ENCODE results near the gene AMPD3.

DNA sequence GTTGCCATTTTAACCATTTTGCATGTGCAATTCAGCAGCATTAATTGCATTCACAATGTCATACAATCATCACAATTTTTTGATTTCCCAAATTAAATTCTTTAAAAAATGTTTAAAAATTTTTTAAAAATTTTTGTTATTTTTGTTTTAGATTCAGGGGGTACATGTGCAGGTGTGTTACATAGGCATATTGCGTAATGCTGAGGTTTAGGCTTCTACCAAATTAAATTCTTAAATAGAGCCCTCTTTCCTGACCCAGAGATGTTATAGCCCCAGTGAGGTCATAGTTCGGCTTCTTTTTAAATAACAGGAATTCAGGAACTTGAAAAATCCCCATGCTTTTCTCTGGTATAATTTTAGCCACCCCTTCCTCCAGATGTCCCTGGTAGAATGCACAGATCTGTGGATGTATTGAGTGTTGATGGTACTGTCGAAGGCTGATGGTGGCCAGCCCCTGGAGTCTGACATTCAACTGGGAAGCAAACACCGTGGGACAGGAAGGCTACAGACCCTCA is 11.3 kb upstream of the AMPD3 start:
- TF ChIP-seq EZH2 (IDR thresholded peaks at IDR 0.05; ENCODE audit: borderline replicate concordance, insufficient read depth, low read depth, low read length, poor library complexity, severe bottlenecking), result no peak
- TF ChIP-seq, protein P1, sequence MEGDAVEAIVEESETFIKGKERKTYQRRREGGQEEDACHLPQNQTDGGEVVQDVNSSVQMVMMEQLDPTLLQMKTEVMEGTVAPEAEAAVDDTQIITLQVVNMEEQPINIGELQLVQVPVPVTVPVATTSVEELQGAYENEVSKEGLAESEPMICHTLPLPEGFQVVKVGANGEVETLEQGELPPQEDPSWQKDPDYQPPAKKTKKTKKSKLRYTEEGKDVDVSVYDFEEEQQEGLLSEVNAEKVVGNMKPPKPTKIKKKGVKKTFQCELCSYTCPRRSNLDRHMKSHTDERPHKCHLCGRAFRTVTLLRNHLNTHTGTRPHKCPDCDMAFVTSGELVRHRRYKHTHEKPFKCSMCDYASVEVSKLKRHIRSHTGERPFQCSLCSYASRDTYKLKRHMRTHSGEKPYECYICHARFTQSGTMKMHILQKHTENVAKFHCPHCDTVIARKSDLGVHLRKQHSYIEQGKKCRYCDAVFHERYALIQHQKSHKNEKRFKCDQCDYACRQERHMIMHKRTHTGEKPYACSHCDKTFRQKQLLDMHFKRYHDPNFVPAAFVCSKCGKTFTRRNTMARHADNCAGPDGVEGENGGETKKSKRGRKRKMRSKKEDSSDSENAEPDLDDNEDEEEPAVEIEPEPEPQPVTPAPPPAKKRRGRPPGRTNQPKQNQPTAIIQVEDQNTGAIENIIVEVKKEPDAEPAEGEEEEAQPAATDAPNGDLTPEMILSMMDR (IDR thresholded peaks at IDR 0.05), result no peak
